Smooth muscle cell (in vitro differentiated cells): ENCODE results near the gene USP24. TPM values are rescaled to one million over a fixed set of nuclear protein-coding genes. Genes with fewer than 3 reads are reported as not detected.

Experiments used
- DNase-seq: peaks from one replicate; lab custom pipeline; 2025; ENCODE audit not compliant: unreplicated experiment; lab: John Stamatoyannopoulos, UW
- H2AFZ ChIP-seq: fragments of 200-600 bp; sonication (generic); 2 replicates; pipeline ENCODE4 v1.6.0; 2016; ENCODE audit warnings: antibody characterized with exemption, low read depth, mild to moderate bottlenecking
- H3F3A ChIP-seq: fragments of 200-600 bp; sonication (generic); 2 replicates; pipeline ENCODE4 v1.6.0; 2017; ENCODE audit warnings: antibody characterized with exemption, low read depth
- H3K27ac ChIP-seq: fragments of 200-600 bp; sonication (generic); 2 replicates; pipeline ENCODE4 v1.5.1; 2016; ENCODE audit warnings: low read depth, mild to moderate bottlenecking
- H3K27me3 ChIP-seq: fragments of 200-600 bp; sonication (generic); 2 replicates; pipeline ENCODE4 v1.6.1; 2016; ENCODE audit warnings: low read depth, mild to moderate bottlenecking
- H3K36me3 ChIP-seq: fragments of 200-600 bp; sonication (generic); 2 replicates; pipeline ENCODE4 v1.5.1; 2016; ENCODE audit warnings: low read depth
- H3K4me1 ChIP-seq: fragments of 200-600 bp; sonication (generic); 2 replicates; pipeline ENCODE4 v1.5.1; 2016; ENCODE audit warnings: low read depth
- H3K4me2 ChIP-seq: fragments of 200-600 bp; sonication (generic); 2 replicates; pipeline ENCODE4 v1.6.0; 2016; ENCODE audit warnings: mild to moderate bottlenecking
- H3K4me3 ChIP-seq: fragments of 200-600 bp; sonication (generic); 2 replicates; pipeline ENCODE4 v1.5.1; 2016; ENCODE audit warnings: mild to moderate bottlenecking
- H3K79me2 ChIP-seq: fragments of 200-600 bp; sonication (generic); 2 replicates; pipeline ENCODE4 v1.6.0; 2016; ENCODE audit warnings: low read depth, mild to moderate bottlenecking
- H3K9ac ChIP-seq: fragments of 200-600 bp; sonication (generic); 2 replicates; pipeline ENCODE4 v1.6.0; 2016; ENCODE audit warnings: low read depth
- H3K9me3 ChIP-seq: fragments of 200-600 bp; sonication (generic); replicated peaks from 2 replicates; pipeline ENCODE4 v1.5.1; 2016; ENCODE audit warnings: low read depth
- H4K20me1 ChIP-seq: fragments of 200-600 bp; sonication (generic); 2 replicates; pipeline ENCODE4 v1.6.0; 2016; ENCODE audit warnings: low read depth
- WGBS: methylation state at CpG from one replicate; pipeline ENCODE4 v1.1.7; 2016; ENCODE audit warnings: low lambda C conversion rate; 5-methylcytosine and 5-hydroxymethylcytosine counted together
- polyA plus RNA-seq: library from polyadenylated mRNA; unstranded; fragments of >200 nt; fragmentation: Nextera tagmentation; extraction: Ambion mirVana; gene quantifications from 2 replicates; pipeline ENCODE4 v1.2.1, GENCODE V29; 2016
- total RNA-seq: library from RNA; depleted of rRNA; stranded (reverse); fragments of >200 nt; gene quantifications from 2 replicates; pipeline ENCODE4 v1.2.3, GENCODE V29; 2014
- TF ChIP-seq, protein P1 (sequence below): fragments of 200-600 bp; sonication (generic); IDR thresholded peaks from 2 replicates; pipeline ENCODE4 v1.5.1; 2017; ENCODE audit warnings: borderline replicate concordance, mild to moderate bottlenecking, antibody characterized with exemption; ENCODE audit not compliant: insufficient read depth, poor library complexity, severe bottlenecking

Gene USP24
- total and polyA plus RNA-seq, 2 experiments from 2014 or later = 3.6 to 25.9 TPM

DNA sequence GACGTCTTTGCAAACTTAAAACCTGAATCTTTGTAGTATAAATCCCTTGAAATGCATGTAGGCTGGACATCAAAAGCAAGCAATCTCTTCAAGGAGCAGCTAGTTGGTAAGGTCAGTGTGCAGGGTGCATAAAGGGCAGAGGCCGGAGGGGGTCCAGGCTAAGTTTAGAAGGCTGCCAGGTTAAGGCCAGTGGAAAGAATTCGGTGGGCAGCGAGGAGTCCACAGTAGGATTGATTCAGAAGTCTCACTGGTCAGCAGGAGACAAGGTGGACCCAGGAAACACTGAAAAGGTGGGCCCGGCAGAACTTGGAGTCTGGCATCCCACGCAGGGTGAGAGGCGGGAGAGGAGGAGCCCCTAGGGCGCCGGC, 176.2 kb downstream of the USP24 start:
- H3K27ac ChIP-seq = no peak overlapping the region
- no peaks in the 10 kb centered on the region for H3F3A ChIP-seq
- WGBS = 37% methylated on average over 9 of the region's 9 CpGs
- no peaks in the 10 kb centered on the region for H3K36me3 ChIP-seq
- no peaks in the 10 kb centered on the region for H4K20me1 ChIP-seq
- H3K9me3 ChIP-seq = no peaks in the 10 kb centered on the region
- H3K9ac ChIP-seq = no peak overlapping the region
- no peak overlapping the region for H2AFZ ChIP-seq
- H3K4me2 ChIP-seq = peak overlapping the region; percentile 85
- no peak for DNase-seq
- peaks cover 75% of the 10 kb centered on the region for H3K27me3 ChIP-seq
- no peaks in the 10 kb centered on the region for H3K79me2 ChIP-seq
- TF ChIP-seq, protein P1, sequence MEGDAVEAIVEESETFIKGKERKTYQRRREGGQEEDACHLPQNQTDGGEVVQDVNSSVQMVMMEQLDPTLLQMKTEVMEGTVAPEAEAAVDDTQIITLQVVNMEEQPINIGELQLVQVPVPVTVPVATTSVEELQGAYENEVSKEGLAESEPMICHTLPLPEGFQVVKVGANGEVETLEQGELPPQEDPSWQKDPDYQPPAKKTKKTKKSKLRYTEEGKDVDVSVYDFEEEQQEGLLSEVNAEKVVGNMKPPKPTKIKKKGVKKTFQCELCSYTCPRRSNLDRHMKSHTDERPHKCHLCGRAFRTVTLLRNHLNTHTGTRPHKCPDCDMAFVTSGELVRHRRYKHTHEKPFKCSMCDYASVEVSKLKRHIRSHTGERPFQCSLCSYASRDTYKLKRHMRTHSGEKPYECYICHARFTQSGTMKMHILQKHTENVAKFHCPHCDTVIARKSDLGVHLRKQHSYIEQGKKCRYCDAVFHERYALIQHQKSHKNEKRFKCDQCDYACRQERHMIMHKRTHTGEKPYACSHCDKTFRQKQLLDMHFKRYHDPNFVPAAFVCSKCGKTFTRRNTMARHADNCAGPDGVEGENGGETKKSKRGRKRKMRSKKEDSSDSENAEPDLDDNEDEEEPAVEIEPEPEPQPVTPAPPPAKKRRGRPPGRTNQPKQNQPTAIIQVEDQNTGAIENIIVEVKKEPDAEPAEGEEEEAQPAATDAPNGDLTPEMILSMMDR = no peak
- H3K4me1 ChIP-seq = peaks cover 11% of the 10 kb centered on the region
- H3K4me3 ChIP-seq = peak overlapping the region; percentile 46

DNA sequence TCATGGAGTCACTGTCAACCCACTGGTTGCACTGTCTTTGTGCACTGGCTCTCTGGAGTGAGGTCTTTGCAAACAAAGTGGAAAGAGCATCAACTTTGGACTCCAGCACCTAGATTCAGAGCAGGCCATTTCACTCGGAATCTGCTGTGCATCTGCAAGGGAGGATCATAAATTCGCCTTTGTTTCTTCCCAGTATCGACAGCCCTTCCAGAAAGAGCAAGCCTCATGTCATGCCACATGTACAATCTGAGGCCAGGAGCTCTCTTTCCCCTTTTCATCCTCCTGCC, 176.7 kb downstream of the USP24 start:
- WGBS = 91% methylated on average over 3 of the region's 3 CpGs
- no peak overlapping the region for H3K27ac ChIP-seq

DNA sequence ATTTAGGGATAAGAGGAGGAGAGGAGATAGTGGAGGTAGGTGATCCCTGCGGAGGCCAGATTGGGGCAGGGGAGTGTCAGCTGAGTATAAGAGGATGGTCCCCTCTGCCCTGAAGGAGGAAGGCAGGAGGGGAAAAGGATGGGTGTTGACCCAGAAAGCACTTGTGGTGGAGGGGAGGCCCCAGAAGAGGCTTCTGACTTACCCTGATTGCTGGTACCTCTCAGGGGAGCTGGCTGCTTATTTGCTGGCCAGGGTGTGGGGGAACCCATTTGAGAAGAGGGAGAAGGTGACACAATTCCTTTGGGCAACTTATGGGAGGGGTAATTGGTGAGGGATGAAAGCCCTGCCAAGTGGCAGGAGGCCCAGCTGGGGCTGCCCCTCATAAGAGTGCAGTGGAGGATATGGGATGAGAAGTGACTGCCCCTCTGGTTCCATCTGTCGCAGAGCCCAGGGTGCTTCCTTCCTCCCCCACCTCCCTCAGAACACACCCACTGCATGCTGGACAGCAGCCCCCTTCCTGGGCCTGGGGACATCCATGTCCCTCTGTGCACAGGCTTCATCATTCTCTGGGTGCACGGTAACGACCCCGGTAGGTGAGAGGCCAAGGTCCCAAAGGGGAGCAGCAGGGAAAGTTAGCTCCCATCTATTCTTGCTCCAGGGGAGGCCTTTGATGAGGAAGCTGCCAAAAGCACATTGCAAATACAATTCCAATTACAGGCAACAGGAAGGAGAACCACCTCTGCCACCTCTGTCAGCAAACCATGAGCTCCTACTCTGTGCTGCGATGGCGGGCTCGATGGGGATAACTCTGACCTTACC, 177.2 kb downstream of the USP24 start:
- H3K79me2 ChIP-seq = no peaks in the 10 kb centered on the region
- peaks cover 11% of the 10 kb centered on the region for H3K4me1 ChIP-seq
- no peaks in the 10 kb centered on the region for H4K20me1 ChIP-seq
- H3K4me3 ChIP-seq = no peak overlapping the region
- no peak overlapping the region for H3K4me2 ChIP-seq
- no peak for DNase-seq
- no peak overlapping the region for H2AFZ ChIP-seq
- 94% methylated on average over 8 of the region's 8 CpGs for WGBS
- no peaks in the 10 kb centered on the region for H3K9me3 ChIP-seq
- no peak overlapping the region for H3K9ac ChIP-seq
- H3F3A ChIP-seq = no peaks in the 10 kb centered on the region
- peaks cover 74% of the 10 kb centered on the region for H3K27me3 ChIP-seq
- TF ChIP-seq, protein P1 = no peak
- H3K27ac ChIP-seq = no peak overlapping the region
- no peaks in the 10 kb centered on the region for H3K36me3 ChIP-seq

More for the DNA sequence above, 176.7 kb downstream of the USP24 start:
- no peak for DNase-seq
- Histone ChIP-seq H3K4me3 (no peak overlapping the region), H3K9me3 (no peaks in the 10 kb centered on the region), H3K79me2 (no peaks in the 10 kb centered on the region), H3K4me2 (no peak overlapping the region), H2AFZ (no peak overlapping the region), H3K36me3 (no peaks in the 10 kb centered on the region), H3F3A (no peaks in the 10 kb centered on the region), H3K27me3 (peaks cover 75% of the 10 kb centered on the region), H4K20me1 (no peaks in the 10 kb centered on the region), H3K9ac (no peak overlapping the region), H3K4me1 (peaks cover 11% of the 10 kb centered on the region)
- TF ChIP-seq, protein P1 = no peak

DNA sequence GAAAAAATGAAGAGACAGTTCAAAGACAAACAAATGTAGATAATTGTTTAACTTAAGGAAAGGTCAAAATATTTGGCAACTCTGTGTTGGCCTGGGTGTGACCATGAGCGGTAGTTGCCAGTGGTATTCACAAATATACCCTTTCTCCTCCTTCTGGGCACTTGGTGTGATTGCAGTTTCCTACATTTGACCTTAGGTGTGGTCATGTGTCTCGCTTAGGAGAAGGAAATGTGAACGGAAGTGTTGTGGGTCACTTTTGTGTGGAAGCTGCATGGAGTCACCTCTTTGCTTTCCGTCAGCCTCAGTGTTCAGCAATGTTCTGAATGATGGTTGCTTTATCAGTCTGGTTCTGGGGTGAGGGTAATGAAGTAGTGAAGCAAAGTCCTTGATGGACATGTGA, 179.3 kb downstream of the USP24 start:
- Histone ChIP-seq H3K36me3 (no peaks in the 10 kb centered on the region), H3K27me3 (peaks cover 55% of the 10 kb centered on the region), H3K4me2 (no peak overlapping the region), H3K9ac (no peak overlapping the region), H4K20me1 (no peaks in the 10 kb centered on the region), H3F3A (no peaks in the 10 kb centered on the region), H2AFZ (no peak overlapping the region), H3K27ac (no peak overlapping the region), H3K79me2 (no peaks in the 10 kb centered on the region), H3K9me3 (no peaks in the 10 kb centered on the region), H3K4me1 (peaks cover 11% of the 10 kb centered on the region), H3K4me3 (no peak overlapping the region)
- TF ChIP-seq, protein P1 = no peak
- DNase-seq = no peak
- WGBS = 87% methylated on average over 4 of the region's 4 CpGs
